Measurements from ENCODE around the gene DAAM2.

DAAM2 gene

GRCh38 chr6:39834278-39834677 is 42.1 kb downstream of the DAAM2 start:
- Histone ChIP-seq H4K20me1 (ENCODE audit: insufficient read depth, low read length, poor library complexity, severe bottlenecking) (no peaks in the 10 kb centered on the region), H2AFZ (ENCODE audit: low read length) (no peak overlapping the region), H3K9me3 (ENCODE audit: insufficient read depth, low read depth, low read length) (no peaks in the 10 kb centered on the region), H3K9ac (ENCODE audit: low read depth, low read length, poor library complexity, severe bottlenecking) (no peak overlapping the region), H3K36me3 (ENCODE audit: insufficient read depth, low read length) (no peaks in the 10 kb centered on the region), H3K4me2 (ENCODE audit: low read depth, low read length, poor library complexity, severe bottlenecking) (no peak overlapping the region), H3K4me3 (ENCODE audit: low read length, poor library complexity, severe bottlenecking) (no peak overlapping the region), H3K27me3 (ENCODE audit: insufficient read depth, low read length, poor library complexity, severe bottlenecking) (no peaks in the 10 kb centered on the region), H3K4me1 (ENCODE audit: insufficient read depth, low read length, poor library complexity, severe bottlenecking) (no peaks in the 10 kb centered on the region), H3F3A (ENCODE audit: low read depth) (no peaks in the 10 kb centered on the region), H3K9me2 (replicated peaks; ENCODE audit: low read depth, low read length) (no peaks in the 10 kb centered on the region), H3K79me2 (ENCODE audit: insufficient read depth, low read length) (no peaks in the 10 kb centered on the region)
- no peak for TF ChIP-seq EZH2phosphoT487 (IDR thresholded peaks at IDR 0.05; ENCODE audit: borderline replicate concordance)
- TF ChIP-seq, protein P1, sequence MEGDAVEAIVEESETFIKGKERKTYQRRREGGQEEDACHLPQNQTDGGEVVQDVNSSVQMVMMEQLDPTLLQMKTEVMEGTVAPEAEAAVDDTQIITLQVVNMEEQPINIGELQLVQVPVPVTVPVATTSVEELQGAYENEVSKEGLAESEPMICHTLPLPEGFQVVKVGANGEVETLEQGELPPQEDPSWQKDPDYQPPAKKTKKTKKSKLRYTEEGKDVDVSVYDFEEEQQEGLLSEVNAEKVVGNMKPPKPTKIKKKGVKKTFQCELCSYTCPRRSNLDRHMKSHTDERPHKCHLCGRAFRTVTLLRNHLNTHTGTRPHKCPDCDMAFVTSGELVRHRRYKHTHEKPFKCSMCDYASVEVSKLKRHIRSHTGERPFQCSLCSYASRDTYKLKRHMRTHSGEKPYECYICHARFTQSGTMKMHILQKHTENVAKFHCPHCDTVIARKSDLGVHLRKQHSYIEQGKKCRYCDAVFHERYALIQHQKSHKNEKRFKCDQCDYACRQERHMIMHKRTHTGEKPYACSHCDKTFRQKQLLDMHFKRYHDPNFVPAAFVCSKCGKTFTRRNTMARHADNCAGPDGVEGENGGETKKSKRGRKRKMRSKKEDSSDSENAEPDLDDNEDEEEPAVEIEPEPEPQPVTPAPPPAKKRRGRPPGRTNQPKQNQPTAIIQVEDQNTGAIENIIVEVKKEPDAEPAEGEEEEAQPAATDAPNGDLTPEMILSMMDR (conservative IDR thresholded peaks at IDR 0.05; ENCODE audit: low read length) = no peak

DNA sequence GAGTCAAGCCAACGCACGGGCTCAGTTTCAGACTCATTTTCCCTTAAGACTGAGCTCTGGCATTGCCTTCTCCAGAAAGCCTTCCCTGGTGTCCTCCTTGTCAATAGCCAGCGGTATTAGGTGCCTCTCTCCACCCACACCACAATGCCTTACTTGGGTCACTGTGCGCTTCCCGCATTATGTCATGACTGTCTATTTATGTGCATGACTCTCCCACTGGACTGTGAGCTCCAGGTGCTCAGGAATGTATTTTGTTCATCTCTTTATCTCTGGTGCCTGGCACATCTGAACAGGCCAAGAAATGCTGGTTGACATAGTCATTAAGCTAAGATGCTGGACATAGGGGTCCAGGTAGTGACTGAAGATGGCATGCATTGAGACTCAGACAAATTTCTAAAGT is 42.7 kb downstream of the DAAM2 start:
- no peak overlapping the region for H3K4me3 ChIP-seq (ENCODE audit: low read length, poor library complexity, severe bottlenecking)
- H3K9ac ChIP-seq (ENCODE audit: low read depth, low read length, poor library complexity, severe bottlenecking) = no peak overlapping the region
- no peaks in the 10 kb centered on the region for H3K4me1 ChIP-seq (ENCODE audit: insufficient read depth, low read length, poor library complexity, severe bottlenecking)
- H3K9me3 ChIP-seq (ENCODE audit: insufficient read depth, low read depth, low read length) = no peaks in the 10 kb centered on the region
- H4K20me1 ChIP-seq (ENCODE audit: insufficient read depth, low read length, poor library complexity, severe bottlenecking) = no peaks in the 10 kb centered on the region
- no peaks in the 10 kb centered on the region for H3K27me3 ChIP-seq (ENCODE audit: insufficient read depth, low read length, poor library complexity, severe bottlenecking)
- H3K36me3 ChIP-seq (ENCODE audit: insufficient read depth, low read length) = no peaks in the 10 kb centered on the region
- TF ChIP-seq, protein P1 (conservative IDR thresholded peaks at IDR 0.05; ENCODE audit: low read length) = no peak
- TF ChIP-seq EZH2phosphoT487 (IDR thresholded peaks at IDR 0.05; ENCODE audit: borderline replicate concordance) = no peak
- H3F3A ChIP-seq (ENCODE audit: low read depth) = no peaks in the 10 kb centered on the region
- H3K9me2 ChIP-seq (replicated peaks; ENCODE audit: low read depth, low read length) = no peaks in the 10 kb centered on the region
- no peak overlapping the region for H3K4me2 ChIP-seq (ENCODE audit: low read depth, low read length, poor library complexity, severe bottlenecking)
- H3K79me2 ChIP-seq (ENCODE audit: insufficient read depth, low read length) = no peaks in the 10 kb centered on the region
- H2AFZ ChIP-seq (ENCODE audit: low read length) = no peak overlapping the region

DNA sequence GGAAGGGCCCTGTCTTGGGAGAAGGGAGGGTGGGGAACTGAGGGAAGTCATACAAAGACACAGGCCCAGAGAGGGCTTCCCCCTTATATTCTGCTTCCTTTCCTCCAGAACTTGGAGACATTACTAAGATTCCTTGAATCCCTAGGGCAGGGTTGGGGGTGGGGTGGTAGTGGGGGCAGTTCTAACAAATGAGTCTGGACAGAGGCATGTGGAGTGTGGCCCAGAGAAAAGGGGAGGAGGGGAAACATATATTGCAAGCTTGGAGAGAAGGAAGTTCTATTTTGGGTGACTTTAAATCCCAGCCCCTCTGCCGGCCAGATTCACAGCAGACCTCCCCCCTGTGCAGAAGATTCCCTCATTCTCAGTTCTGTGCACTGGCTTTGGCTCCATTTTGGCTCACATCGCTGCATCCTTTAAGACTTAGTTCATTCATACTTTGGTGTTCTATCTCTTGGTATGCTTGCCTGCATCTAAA is 43.7 kb downstream of the DAAM2 start:
- H3K4me2 ChIP-seq (ENCODE audit: low read depth, low read length, poor library complexity, severe bottlenecking) = no peak overlapping the region
- TF ChIP-seq, protein P1 (conservative IDR thresholded peaks at IDR 0.05; ENCODE audit: low read length) = no peak
- no peak for TF ChIP-seq EZH2phosphoT487 (IDR thresholded peaks at IDR 0.05; ENCODE audit: borderline replicate concordance)

More for the DNA sequence above, 43.7 kb downstream of the DAAM2 start:
- Histone ChIP-seq H3F3A (ENCODE audit: low read depth) (no peaks in the 10 kb centered on the region), H2AFZ (ENCODE audit: low read length) (no peak overlapping the region), H3K36me3 (ENCODE audit: insufficient read depth, low read length) (no peaks in the 10 kb centered on the region), H3K79me2 (ENCODE audit: insufficient read depth, low read length) (no peaks in the 10 kb centered on the region), H3K9me2 (replicated peaks; ENCODE audit: low read depth, low read length) (no peaks in the 10 kb centered on the region), H3K4me1 (ENCODE audit: insufficient read depth, low read length, poor library complexity, severe bottlenecking) (no peaks in the 10 kb centered on the region), H3K4me3 (ENCODE audit: low read length, poor library complexity, severe bottlenecking) (no peak overlapping the region), H3K9me3 (ENCODE audit: insufficient read depth, low read depth, low read length) (no peaks in the 10 kb centered on the region), H3K9ac (ENCODE audit: low read depth, low read length, poor library complexity, severe bottlenecking) (no peak overlapping the region), H4K20me1 (ENCODE audit: insufficient read depth, low read length, poor library complexity, severe bottlenecking) (no peaks in the 10 kb centered on the region), H3K27me3 (ENCODE audit: insufficient read depth, low read length, poor library complexity, severe bottlenecking) (no peaks in the 10 kb centered on the region)

Measured in Loucy (cell line).